DOHH2 (cell line): Measurements from ENCODE around the gene SLC7A7.

Experiments
- H3F3A ChIP-seq: fragments of 200-600 bp; sonication (generic), shearing (Covaris generic); 2 replicates; pipeline ENCODE4 v1.6.0; 2016; ENCODE audit warnings: antibody characterized with exemption, mild to moderate bottlenecking; ENCODE audit not compliant: control insufficient read depth, insufficient read depth
- H3K27ac ChIP-seq: fragments of 200-600 bp; sonication (generic); 2 replicates; pipeline ENCODE4 v1.5.1; 2014; ENCODE audit warnings: low read depth, mild to moderate bottlenecking, low read length, moderate library complexity
- H3K27me3 ChIP-seq: fragments of 200-600 bp; sonication (generic); 2 replicates; pipeline ENCODE4 v1.6.1; 2014; ENCODE audit warnings: mild to moderate bottlenecking, low read length, mixed read lengths; ENCODE audit not compliant: control insufficient read depth
- H3K36me3 ChIP-seq: fragments of 200-600 bp; sonication (generic); 2 replicates; pipeline ENCODE4 v1.6.1; 2014; ENCODE audit warnings: mild to moderate bottlenecking, low read length, moderate library complexity, mixed read lengths; ENCODE audit not compliant: control insufficient read depth
- H3K4me1 ChIP-seq: fragments of 200-600 bp; sonication (generic); 2 replicates; pipeline ENCODE4 v1.6.1; 2014; ENCODE audit warnings: mild to moderate bottlenecking, low read length, mixed read lengths; ENCODE audit not compliant: control insufficient read depth
- H3K4me2 ChIP-seq: fragments of 200-600 bp; sonication (generic); 2 replicates; pipeline ENCODE4 v1.6.0; 2014; ENCODE audit warnings: mild to moderate bottlenecking, low read length, moderate library complexity
- H3K4me3 ChIP-seq: fragments of 200-600 bp; sonication (generic); 2 replicates; pipeline ENCODE4 v1.5.1; 2014; ENCODE audit warnings: mild to moderate bottlenecking, low read length, mixed read lengths
- H3K79me2 ChIP-seq: fragments of 200-600 bp; sonication (generic); 2 replicates; pipeline ENCODE4 v1.6.1; 2014; ENCODE audit warnings: mild to moderate bottlenecking, low read length, mixed read lengths; ENCODE audit not compliant: control insufficient read depth
- H3K9me2 ChIP-seq: fragments of 200-600 bp; sonication (generic); replicated peaks from 2 replicates; pipeline ENCODE4 v1.6.1; 2014; ENCODE audit warnings: mild to moderate bottlenecking, low read length, mixed read lengths; ENCODE audit not compliant: control insufficient read depth
- H3K9me3 ChIP-seq: fragments of 200-600 bp; sonication (generic); 2 replicates; pipeline ENCODE4 v1.6.1; 2014; ENCODE audit warnings: antibody characterized with exemption, low read length, mixed read lengths; ENCODE audit not compliant: control insufficient read depth, insufficient read depth
- H4K20me1 ChIP-seq: fragments of 200-600 bp; sonication (generic); 2 replicates; pipeline ENCODE4 v1.6.0; 2014; ENCODE audit warnings: low read depth, mild to moderate bottlenecking, antibody characterized with exemption, low read length, moderate library complexity; ENCODE audit not compliant: control insufficient read depth, insufficient read depth
- EZH2phosphoT487 ChIP-seq: fragments of 200-600 bp; sonication (generic); IDR thresholded peaks from 2 replicates; pipeline ENCODE4 v1.6.1; 2017; ENCODE audit warnings: borderline replicate concordance, mild to moderate bottlenecking, antibody characterized with exemption, low read length, moderate library complexity, mixed read lengths
- TF ChIP-seq, protein P1 (sequence below): fragments of 200-600 bp; sonication (generic); IDR thresholded peaks from one replicate; pipeline ENCODE4 v1.5.1; 2014; ENCODE audit warnings: antibody characterized with exemption, mild to moderate bottlenecking, low read depth, low read length; ENCODE audit not compliant: poor library complexity, severe bottlenecking

Gene SLC7A7

DNA sequence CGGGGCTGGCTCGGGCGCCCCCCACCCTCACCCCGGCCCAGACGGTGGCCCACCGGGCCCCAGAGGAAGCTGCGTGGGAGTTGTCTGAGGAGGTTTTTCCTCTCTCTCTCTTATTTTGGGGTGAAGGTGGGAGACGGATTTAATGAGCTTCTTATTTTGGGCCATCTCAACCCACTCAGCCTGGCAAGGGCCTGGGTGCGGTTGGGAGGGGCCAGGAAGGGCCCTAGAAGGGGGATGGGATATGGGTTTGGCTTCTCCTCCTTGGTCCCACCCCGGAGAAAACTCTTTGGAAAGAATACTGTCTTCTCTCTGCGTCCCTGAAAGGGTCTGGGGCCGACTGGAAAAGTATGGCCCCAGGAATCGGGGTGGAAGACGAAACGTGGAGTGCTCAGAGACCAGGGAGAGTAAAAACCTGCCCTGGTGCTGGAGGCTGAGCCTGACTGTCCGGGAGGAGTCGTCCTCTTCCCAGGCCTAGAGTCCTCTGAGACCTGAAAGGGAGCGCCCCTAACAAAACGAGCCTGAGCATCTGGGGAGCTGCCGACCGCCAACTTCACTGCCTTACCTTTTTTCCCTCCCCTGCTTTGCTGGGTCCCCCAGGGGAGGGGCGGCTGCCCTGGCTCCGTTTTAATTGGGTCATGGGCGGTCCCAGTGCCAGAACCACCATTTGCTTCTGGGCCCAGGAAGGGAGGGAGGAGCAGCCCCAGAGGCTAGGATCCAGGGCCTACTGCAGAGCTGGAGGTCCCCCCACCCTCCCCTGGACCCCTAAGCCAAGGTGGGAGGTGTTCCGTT, 22.7 kb upstream of the SLC7A7 start:
- H3K4me3 ChIP-seq = no peak overlapping the region
- H3K27ac ChIP-seq = no peak overlapping the region
- H4K20me1 ChIP-seq = no peaks in the 10 kb centered on the region
- H3K27me3 ChIP-seq = no peaks in the 10 kb centered on the region
- no peak for TF ChIP-seq EZH2phosphoT487
- TF ChIP-seq, protein P1, sequence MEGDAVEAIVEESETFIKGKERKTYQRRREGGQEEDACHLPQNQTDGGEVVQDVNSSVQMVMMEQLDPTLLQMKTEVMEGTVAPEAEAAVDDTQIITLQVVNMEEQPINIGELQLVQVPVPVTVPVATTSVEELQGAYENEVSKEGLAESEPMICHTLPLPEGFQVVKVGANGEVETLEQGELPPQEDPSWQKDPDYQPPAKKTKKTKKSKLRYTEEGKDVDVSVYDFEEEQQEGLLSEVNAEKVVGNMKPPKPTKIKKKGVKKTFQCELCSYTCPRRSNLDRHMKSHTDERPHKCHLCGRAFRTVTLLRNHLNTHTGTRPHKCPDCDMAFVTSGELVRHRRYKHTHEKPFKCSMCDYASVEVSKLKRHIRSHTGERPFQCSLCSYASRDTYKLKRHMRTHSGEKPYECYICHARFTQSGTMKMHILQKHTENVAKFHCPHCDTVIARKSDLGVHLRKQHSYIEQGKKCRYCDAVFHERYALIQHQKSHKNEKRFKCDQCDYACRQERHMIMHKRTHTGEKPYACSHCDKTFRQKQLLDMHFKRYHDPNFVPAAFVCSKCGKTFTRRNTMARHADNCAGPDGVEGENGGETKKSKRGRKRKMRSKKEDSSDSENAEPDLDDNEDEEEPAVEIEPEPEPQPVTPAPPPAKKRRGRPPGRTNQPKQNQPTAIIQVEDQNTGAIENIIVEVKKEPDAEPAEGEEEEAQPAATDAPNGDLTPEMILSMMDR = no peak
- H3K36me3 ChIP-seq = peaks cover 36% of the 10 kb centered on the region
- H3K79me2 ChIP-seq = no peaks in the 10 kb centered on the region
- H3K4me2 ChIP-seq = no peak overlapping the region
- H3K4me1 ChIP-seq = peaks cover 9% of the 10 kb centered on the region
- peaks cover 8% of the 10 kb centered on the region for H3F3A ChIP-seq
- no peaks in the 10 kb centered on the region for H3K9me2 ChIP-seq
- no peaks in the 10 kb centered on the region for H3K9me3 ChIP-seq

DNA sequence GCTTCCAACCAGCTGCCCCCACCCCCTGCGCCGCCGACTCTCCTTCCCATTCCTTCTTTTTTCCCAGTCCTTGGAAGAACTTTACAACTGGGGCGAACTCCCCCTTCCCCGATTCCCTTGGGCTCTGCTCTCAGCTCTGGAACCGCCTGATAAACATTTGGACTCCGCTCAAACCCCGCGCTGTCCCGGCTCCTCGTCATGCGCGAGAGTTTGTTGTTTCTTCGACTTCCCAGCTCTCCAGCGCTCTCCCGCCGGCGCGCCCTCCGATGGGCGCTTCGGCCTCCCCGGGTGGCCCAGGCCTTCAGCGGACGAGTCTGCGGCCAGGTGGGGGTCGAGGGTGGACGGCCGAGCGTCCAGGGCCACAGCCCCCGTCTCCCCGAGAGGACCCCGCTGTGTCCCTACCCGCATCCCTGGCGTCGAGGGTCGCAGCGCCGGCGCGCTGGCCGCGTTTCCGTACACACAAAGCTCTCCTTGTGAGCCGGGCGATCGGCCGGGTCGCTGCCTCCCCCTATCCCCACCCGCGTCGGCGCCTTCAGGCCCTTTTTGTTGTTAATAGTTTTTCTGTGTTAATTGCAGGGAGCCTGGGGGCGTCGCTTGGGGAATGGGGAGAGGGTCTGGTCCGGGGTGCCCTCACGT, 22.0 kb upstream of the SLC7A7 start:
- Histone ChIP-seq H3K4me1 (peaks cover 9% of the 10 kb centered on the region), H3K27me3 (no peaks in the 10 kb centered on the region), H3K9me2 (no peaks in the 10 kb centered on the region), H3K36me3 (peaks cover 39% of the 10 kb centered on the region), H3K4me2 (no peak overlapping the region), H3K4me3 (no peak overlapping the region), H4K20me1 (no peaks in the 10 kb centered on the region), H3K79me2 (no peaks in the 10 kb centered on the region), H3K27ac (no peak overlapping the region), H3F3A (peaks cover 8% of the 10 kb centered on the region), H3K9me3 (no peaks in the 10 kb centered on the region)
- no peak for TF ChIP-seq EZH2phosphoT487
- TF ChIP-seq, protein P1 = no peak

- Histone ChIP-seq H4K20me1 (no peaks in the 10 kb centered on the region), H3K27me3 (no peaks in the 10 kb centered on the region), H3K4me3 (no peak within 1 kb of the TSS), H3K79me2 (peaks cover 6% of the 10 kb centered on the region), H3K4me1 (peaks cover 10% of the 10 kb centered on the region), H3K4me2 (no peak within 1 kb of the TSS), H3K9me3 (no peaks in the 10 kb centered on the region), H3F3A (peaks cover 10% of the 10 kb centered on the region), H3K9me2 (no peaks in the 10 kb centered on the region), H3K36me3 (peaks cover 46% of the 10 kb centered on the region), H3K27ac (no peak within 1 kb of the TSS)
- TF ChIP-seq EZH2phosphoT487 = no peak
- TF ChIP-seq, protein P1 = no peak
Observed at GRCh38 chr14:22836301-22837113, 21.3 kb upstream of the SLC7A7 start, which contains the start of gene MMP14. Gene MMP14, plus strand, starts transcription at chr14:22836585. Its CDS starts 233 bp downstream, at chr14:22836818.
